LNCAP (cell line): Measurements from ENCODE around the gene PCDH12.

Experiments used
- CTCF ChIP-seq: fragments of 450-650 bp; IDR thresholded peaks from 2 replicates; pipeline ENCODE4 v1.5.1; 2017; ENCODE audit warnings: mild to moderate bottlenecking

Gene PCDH12

GRCh38 chr5:141942185-141942857 is 15.7 kb downstream of the PCDH12 start:
- no peak for TF ChIP-seq CTCF

- TF ChIP-seq CTCF = no peak
These were observed 16.2 kb downstream of the PCDH12 start for GRCh38 chr5:141941779-141942178.

- TF ChIP-seq CTCF = no peak
These were observed 16.7 kb downstream of the PCDH12 start for GRCh38 chr5:141941307-141941706.

GRCh38 chr5:141940695-141941271 is 17.2 kb downstream of the PCDH12 start:
- no peak for TF ChIP-seq CTCF

GRCh38 chr5:141935538-141935937 is 22.5 kb downstream of the PCDH12 start:
- TF ChIP-seq CTCF = no peak

- no peak for TF ChIP-seq CTCF
These were observed 23.7 kb downstream of the PCDH12 start for GRCh38 chr5:141934099-141934844.

GRCh38 chr5:141933151-141933550 is 24.9 kb downstream of the PCDH12 start:
- no peak for TF ChIP-seq CTCF
